GM12875 (cell line): Measurements from ENCODE around the gene ADH7.

Experiments used
- H3K4me3 ChIP-seq: one replicate; pipeline ENCODE4 v1.5.1; 2011; ENCODE audit warnings: low read depth, low read length, control low read depth
- TF ChIP-seq, protein P1 (sequence below): IDR thresholded peaks from 2 replicates; pipeline ENCODE4 v1.5.1; 2011; ENCODE audit warnings: low read depth, mild to moderate bottlenecking, control low read depth, inconsistent platforms, low read length, moderate library complexity, borderline replicate concordance; ENCODE audit not compliant: insufficient read depth

ADH7 gene

DNA sequence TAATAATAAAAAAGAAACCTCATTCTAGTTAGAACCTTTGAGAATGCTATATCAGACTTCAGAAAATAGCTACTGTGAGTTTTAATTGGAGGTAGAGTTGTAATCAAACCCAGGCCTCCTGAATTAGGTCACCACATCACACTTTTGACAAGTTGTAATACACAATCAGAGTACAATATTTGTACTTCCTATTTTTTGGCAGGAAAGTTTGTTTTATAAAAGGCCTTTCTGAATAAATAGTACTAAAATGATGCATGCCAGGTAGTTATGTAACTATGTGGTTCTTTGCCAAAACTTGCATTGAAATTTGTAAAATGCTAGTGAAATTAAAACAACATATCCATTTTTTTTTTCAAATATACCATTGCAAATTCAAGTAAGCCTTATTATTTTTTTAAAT, 26.8 kb downstream of the ADH7 start:
- no peak overlapping the region for H3K4me3 ChIP-seq
- TF ChIP-seq, protein P1, sequence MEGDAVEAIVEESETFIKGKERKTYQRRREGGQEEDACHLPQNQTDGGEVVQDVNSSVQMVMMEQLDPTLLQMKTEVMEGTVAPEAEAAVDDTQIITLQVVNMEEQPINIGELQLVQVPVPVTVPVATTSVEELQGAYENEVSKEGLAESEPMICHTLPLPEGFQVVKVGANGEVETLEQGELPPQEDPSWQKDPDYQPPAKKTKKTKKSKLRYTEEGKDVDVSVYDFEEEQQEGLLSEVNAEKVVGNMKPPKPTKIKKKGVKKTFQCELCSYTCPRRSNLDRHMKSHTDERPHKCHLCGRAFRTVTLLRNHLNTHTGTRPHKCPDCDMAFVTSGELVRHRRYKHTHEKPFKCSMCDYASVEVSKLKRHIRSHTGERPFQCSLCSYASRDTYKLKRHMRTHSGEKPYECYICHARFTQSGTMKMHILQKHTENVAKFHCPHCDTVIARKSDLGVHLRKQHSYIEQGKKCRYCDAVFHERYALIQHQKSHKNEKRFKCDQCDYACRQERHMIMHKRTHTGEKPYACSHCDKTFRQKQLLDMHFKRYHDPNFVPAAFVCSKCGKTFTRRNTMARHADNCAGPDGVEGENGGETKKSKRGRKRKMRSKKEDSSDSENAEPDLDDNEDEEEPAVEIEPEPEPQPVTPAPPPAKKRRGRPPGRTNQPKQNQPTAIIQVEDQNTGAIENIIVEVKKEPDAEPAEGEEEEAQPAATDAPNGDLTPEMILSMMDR: no peak

DNA sequence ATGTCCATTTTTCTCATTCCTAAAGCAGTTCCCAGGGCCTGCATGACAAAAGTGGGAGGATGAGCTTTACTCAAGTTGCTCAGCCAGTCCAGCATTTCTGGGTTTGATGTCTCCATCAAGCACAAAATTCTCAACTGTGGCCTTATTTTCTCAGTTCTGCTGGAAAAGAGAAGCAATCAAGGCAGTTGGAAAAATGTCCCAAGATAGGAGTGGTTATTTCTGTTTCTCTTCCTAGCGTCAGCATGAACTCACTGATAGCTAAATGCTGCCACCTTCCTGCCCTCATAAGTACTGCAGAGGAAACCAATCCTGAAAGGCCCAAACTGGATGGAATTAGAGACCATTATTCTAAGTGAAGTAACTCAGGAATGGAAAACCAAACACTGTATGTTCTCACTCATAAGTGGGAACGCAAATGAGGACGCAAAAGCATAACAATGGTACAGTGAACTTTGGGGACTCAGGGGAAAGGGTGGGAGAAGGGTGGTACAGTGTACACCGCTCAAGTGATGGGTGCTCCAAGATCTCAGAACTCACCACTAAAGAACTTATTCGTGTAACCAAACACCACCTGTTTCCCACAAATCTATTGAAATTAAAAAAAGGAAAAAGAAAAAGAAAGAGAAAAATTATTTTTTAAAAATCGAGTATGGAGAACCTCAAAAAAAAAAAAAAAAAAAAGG, 29.6 kb downstream of the ADH7 start:
- no peak overlapping the region for H3K4me3 ChIP-seq
- TF ChIP-seq, protein P1: peak; percentile 78

DNA sequence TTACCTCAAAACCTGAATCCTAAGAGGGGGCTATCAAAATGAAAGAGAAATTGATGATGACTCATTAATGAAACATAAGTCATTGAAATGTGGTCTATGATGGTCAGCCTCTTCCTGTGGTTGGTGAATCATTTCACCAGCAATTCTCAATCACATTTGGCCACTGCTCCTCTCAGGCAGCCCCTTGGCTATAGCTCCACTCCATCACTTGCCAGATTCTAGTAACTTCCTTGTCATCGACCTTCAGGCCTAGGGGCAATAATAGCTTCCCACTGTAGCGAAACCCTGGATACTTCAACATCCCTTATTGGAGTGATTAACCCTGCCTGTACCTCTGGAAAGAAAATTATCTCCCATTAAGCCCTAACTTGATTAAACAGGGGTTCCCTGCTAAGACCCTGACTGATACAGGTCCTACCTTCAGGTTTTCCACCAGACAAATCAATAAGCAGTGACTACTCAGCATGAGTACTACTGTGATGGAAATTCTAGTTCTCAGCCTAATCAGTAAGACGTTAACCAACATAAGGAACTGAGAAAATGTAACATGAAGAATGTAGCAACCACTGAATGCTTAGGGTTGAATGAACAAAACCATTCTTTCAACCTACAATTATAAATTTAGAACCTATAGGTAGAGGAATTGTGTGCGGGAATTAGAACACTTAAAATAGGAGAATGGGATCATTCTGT, 30.4 kb downstream of the ADH7 start:
- H3K4me3 ChIP-seq: no peak overlapping the region
- TF ChIP-seq, protein P1: no peak

DNA sequence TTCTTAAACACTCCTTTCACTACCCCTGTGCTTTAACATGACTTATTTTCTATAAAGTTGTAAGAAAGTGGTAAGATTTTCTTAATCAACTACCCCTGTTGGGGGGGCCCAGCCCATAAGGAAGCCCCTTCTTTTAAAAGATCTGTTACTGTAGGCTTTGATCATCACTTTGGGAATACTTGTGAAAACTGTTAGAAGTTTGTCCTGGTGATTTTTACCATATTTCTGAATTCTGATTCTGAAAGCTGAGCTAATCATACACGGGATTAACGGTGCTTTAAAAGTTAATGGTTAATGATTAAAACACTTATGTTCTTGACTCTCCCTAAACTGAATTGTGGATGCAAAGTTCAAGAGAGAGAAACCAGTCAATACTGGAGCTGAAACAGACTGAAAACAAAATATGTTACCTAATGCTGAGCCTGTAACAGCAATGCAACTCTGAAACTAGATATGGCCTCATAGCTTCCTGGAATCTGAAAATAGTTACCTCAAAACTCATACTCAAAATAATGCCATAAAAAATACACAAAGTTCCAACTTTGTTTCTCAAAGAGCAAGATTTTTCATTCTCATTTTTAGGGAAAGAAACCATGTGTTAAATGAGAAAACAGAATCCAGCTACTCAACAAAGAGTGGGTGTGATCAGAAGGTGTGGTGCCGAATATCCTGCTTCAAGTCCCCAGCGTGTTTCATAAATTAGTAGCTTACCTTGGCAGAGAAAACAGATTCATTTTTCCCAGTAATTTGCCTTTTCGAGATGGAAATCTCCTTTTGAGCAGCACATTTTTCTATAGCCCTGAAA, 31.6 kb downstream of the ADH7 start:
- TF ChIP-seq, protein P1: no peak
- no peak overlapping the region for H3K4me3 ChIP-seq

DNA sequence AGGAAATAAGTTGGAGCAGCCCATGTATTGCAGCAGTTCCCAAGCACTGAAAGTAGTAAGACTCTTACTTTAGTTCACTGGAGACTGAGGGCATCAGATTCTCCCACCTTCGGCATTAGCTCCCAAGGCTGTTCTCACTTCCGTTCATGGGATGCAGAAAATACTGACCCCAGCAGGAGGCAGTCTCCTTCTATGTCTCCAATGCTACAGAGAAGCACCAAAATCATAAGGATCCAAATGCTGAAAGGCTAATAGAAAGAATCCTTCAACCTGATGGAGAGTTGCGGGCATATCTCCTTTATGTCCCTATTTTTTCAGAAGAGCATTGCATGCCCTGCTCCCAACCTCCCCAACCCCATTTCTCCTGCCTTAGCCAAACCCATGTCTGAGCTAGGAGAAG, 32.4 kb downstream of the ADH7 start:
- no peak overlapping the region for H3K4me3 ChIP-seq
- TF ChIP-seq, protein P1: no peak

DNA sequence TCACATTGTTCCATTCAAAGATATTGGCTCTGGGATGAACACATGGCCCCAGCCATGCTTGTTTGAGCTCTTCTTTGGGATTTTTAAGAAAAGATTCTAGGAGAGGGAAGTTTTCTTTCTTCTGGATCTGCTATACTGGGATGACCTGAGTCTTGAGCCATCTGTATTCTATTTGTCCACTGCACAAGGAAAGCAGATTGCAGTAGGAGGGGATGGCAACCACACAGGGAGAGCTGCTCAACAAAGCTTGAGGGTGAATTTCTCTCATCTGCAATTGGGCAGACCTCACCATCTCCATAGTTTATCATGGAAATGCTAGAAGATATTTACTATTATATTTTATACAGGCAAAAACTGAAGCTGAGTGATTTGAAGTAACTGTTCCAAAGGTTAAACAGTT, 34.3 kb downstream of the ADH7 start:
- TF ChIP-seq, protein P1: no peak
- no peak overlapping the region for H3K4me3 ChIP-seq

DNA sequence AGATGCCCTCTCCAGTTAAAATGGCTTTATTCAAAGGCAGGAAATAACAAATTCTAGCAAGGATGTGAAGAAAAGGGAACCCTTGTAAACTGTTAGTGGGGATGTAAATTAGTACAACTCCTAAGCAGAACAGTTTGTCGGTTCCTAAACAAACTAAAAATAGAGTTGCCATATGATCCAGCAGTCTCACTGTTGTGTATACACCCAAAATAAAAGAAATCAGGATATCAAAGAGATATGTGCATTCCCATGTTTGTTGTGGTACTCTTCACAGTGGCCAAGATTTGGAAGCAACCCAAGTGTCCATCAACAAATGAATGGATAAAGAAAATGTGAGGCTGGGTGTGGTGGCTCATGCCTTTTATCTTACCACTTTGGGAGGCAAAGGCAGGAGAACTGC, 36.1 kb downstream of the ADH7 start:
- TF ChIP-seq, protein P1: no peak
- H3K4me3 ChIP-seq: no peak overlapping the region
